Smooth muscle cell (in vitro differentiated cells): ENCODE measurements around the gene ADARB2. TPM values are rescaled to one million over a fixed set of nuclear protein-coding genes. Genes with fewer than 3 reads are reported as not detected.
"Not testable (repeated sequence)": the region's sequence is repeated elsewhere in the genome, so short reads cannot be mapped to it uniquely, and the experiment has no call there.

Source experiments
- DNase-seq: peaks from one replicate; lab custom pipeline; 2025; ENCODE audit not compliant: unreplicated experiment; lab: John Stamatoyannopoulos, UW
- H2AFZ ChIP-seq: fragments of 200-600 bp; sonication (generic); 2 replicates; pipeline ENCODE4 v1.6.0; 2016; ENCODE audit warnings: antibody characterized with exemption, low read depth, mild to moderate bottlenecking
- H3F3A ChIP-seq: fragments of 200-600 bp; sonication (generic); 2 replicates; pipeline ENCODE4 v1.6.0; 2017; ENCODE audit warnings: antibody characterized with exemption, low read depth
- H3K27ac ChIP-seq: fragments of 200-600 bp; sonication (generic); 2 replicates; pipeline ENCODE4 v1.5.1; 2016; ENCODE audit warnings: low read depth, mild to moderate bottlenecking
- H3K27me3 ChIP-seq: fragments of 200-600 bp; sonication (generic); 2 replicates; pipeline ENCODE4 v1.6.1; 2016; ENCODE audit warnings: low read depth, mild to moderate bottlenecking
- H3K36me3 ChIP-seq: fragments of 200-600 bp; sonication (generic); 2 replicates; pipeline ENCODE4 v1.5.1; 2016; ENCODE audit warnings: low read depth
- H3K4me1 ChIP-seq: fragments of 200-600 bp; sonication (generic); 2 replicates; pipeline ENCODE4 v1.5.1; 2016; ENCODE audit warnings: low read depth
- H3K4me2 ChIP-seq: fragments of 200-600 bp; sonication (generic); 2 replicates; pipeline ENCODE4 v1.6.0; 2016; ENCODE audit warnings: mild to moderate bottlenecking
- H3K4me3 ChIP-seq: fragments of 200-600 bp; sonication (generic); 2 replicates; pipeline ENCODE4 v1.5.1; 2016; ENCODE audit warnings: mild to moderate bottlenecking
- H3K79me2 ChIP-seq: fragments of 200-600 bp; sonication (generic); 2 replicates; pipeline ENCODE4 v1.6.0; 2016; ENCODE audit warnings: low read depth, mild to moderate bottlenecking
- H3K9ac ChIP-seq: fragments of 200-600 bp; sonication (generic); 2 replicates; pipeline ENCODE4 v1.6.0; 2016; ENCODE audit warnings: low read depth
- H3K9me3 ChIP-seq: fragments of 200-600 bp; sonication (generic); replicated peaks from 2 replicates; pipeline ENCODE4 v1.5.1; 2016; ENCODE audit warnings: low read depth
- H4K20me1 ChIP-seq: fragments of 200-600 bp; sonication (generic); 2 replicates; pipeline ENCODE4 v1.6.0; 2016; ENCODE audit warnings: low read depth
- CTCF ChIP-seq: fragments of 200-600 bp; sonication (generic); IDR thresholded peaks from 2 replicates; pipeline ENCODE4 v1.5.1; 2017; ENCODE audit warnings: borderline replicate concordance, mild to moderate bottlenecking, antibody characterized with exemption; ENCODE audit not compliant: insufficient read depth, poor library complexity, severe bottlenecking
- WGBS: methylation state at CpG from one replicate; pipeline ENCODE4 v1.1.7; 2016; ENCODE audit warnings: low lambda C conversion rate; 5-methylcytosine and 5-hydroxymethylcytosine counted together
- polyA plus RNA-seq: library from polyadenylated mRNA; unstranded; fragments of >200 nt; fragmentation: Nextera tagmentation; extraction: Ambion mirVana; gene quantifications from 2 replicates; pipeline ENCODE4 v1.2.1, GENCODE V29; 2016
- total RNA-seq: library from RNA; depleted of rRNA; stranded (reverse); fragments of >200 nt; gene quantifications from 2 replicates; pipeline ENCODE4 v1.2.3, GENCODE V29; 2014

The ADARB2 gene
- total and polyA plus RNA-seq, 2 experiments from 2014 or later: 0.13 to 0.39 TPM

- Histone ChIP-seq H3K79me2 (no peaks in the 10 kb centered on the region), H3K27ac (no peak overlapping the region), H4K20me1 (no peaks in the 10 kb centered on the region), H3K27me3 (peaks cover 16% of the 10 kb centered on the region), H3K4me2 (no peak overlapping the region), H3K4me3 (no peak overlapping the region), H3F3A (no peaks in the 10 kb centered on the region), H3K36me3 (no peaks in the 10 kb centered on the region), H3K9ac (no peak overlapping the region), H3K4me1 (peaks cover 5% of the 10 kb centered on the region), H3K9me3 (no peaks in the 10 kb centered on the region), H2AFZ (no peak overlapping the region)
- TF ChIP-seq CTCF: no peak
- 96% methylated on average over 10 of the region's 10 CpGs for WGBS
- DNase-seq: no peak
Observed at GRCh38 chr10:1417574-1417973, 319.8 kb downstream of the ADARB2 start.

- 96% methylated on average over 8 of the region's 8 CpGs for WGBS
- Histone ChIP-seq H3F3A (no peaks in the 10 kb centered on the region), H4K20me1 (no peaks in the 10 kb centered on the region), H3K4me3 (no peak overlapping the region), H3K9ac (no peak overlapping the region), H3K4me2 (no peak overlapping the region), H2AFZ (no peak overlapping the region), H3K79me2 (no peaks in the 10 kb centered on the region), H3K36me3 (no peaks in the 10 kb centered on the region), H3K27me3 (peaks cover 16% of the 10 kb centered on the region), H3K4me1 (peaks cover 5% of the 10 kb centered on the region), H3K9me3 (no peaks in the 10 kb centered on the region), H3K27ac (no peak overlapping the region)
- DNase-seq: no peak
- TF ChIP-seq CTCF: no peak
Observed at GRCh38 chr10:1416456-1417037, 320.8 kb downstream of the ADARB2 start.

GRCh38 chr10:1414893-1415292 lies 322.4 kb downstream of the ADARB2 start:
- Histone ChIP-seq H3K27me3 (peaks cover 5% of the 10 kb centered on the region), H2AFZ (no peak overlapping the region), H3K36me3 (no peaks in the 10 kb centered on the region), H3K9ac (no peak overlapping the region), H3K4me1 (no peaks in the 10 kb centered on the region), H3F3A (no peaks in the 10 kb centered on the region), H4K20me1 (no peaks in the 10 kb centered on the region), H3K4me2 (no peak overlapping the region), H3K27ac (no peak overlapping the region), H3K4me3 (no peak overlapping the region), H3K9me3 (no peaks in the 10 kb centered on the region), H3K79me2 (no peaks in the 10 kb centered on the region)
- no peak for DNase-seq
- no peak for TF ChIP-seq CTCF

GRCh38 chr10:1414346-1414745 lies 323.0 kb downstream of the ADARB2 start:
- WGBS: 54% methylated on average over 7 of the region's 7 CpGs
- H3K4me3 ChIP-seq, H3F3A ChIP-seq, H3K4me1 ChIP-seq, H3K27ac ChIP-seq, H4K20me1 ChIP-seq, H3K79me2 ChIP-seq, H3K9me3 ChIP-seq, H3K27me3 ChIP-seq, H3K36me3 ChIP-seq, H3K9ac ChIP-seq, DNase-seq, H3K4me2 ChIP-seq, H2AFZ ChIP-seq: not testable (repeated sequence)
